NCI-H187 treated with DMSO at 0.1 percent for 48 hours (cell line): ENCODE results near the gene CRACDL.
"Not testable (repeated sequence)": the region's sequence is repeated elsewhere in the genome, so short reads cannot be mapped to it uniquely, and the experiment has no call there.

Experiments
- DNase-seq: peaks from one replicate; lab custom pipeline; 2025; lab: John Stamatoyannopoulos, UW

Gene CRACDL

GRCh38 chr2:98907966-98908905 lies 27.8 kb downstream of the CRACDL start:
- no peak for DNase-seq

- DNase-seq: no peak
Measured at GRCh38 chr2:98907385-98907784, 28.6 kb downstream of the CRACDL start.

GRCh38 chr2:98903767-98904485 lies 32.1 kb downstream of the CRACDL start:
- no peak for DNase-seq

GRCh38 chr2:98903064-98903355 lies 33.0 kb downstream of the CRACDL start:
- no peak for DNase-seq

GRCh38 chr2:98902209-98903063 lies 33.6 kb downstream of the CRACDL start:
- DNase-seq: no peak

- DNase-seq: no peak
Measured at GRCh38 chr2:98901702-98902101, 34.3 kb downstream of the CRACDL start.

GRCh38 chr2:98901291-98901690 lies 34.7 kb downstream of the CRACDL start:
- no peak for DNase-seq

- no peak for DNase-seq
Measured at GRCh38 chr2:98900721-98901120, 35.3 kb downstream of the CRACDL start.

- not testable (repeated sequence) for DNase-seq
Measured at GRCh38 chr2:98899703-98900078, 36.3 kb downstream of the CRACDL start.

GRCh38 chr2:98899041-98899702 lies 36.9 kb downstream of the CRACDL start:
- peak; percentile 62 for DNase-seq

- no peak for DNase-seq
Measured at GRCh38 chr2:98898423-98898841, 37.6 kb downstream of the CRACDL start.

- DNase-seq: no peak
Measured at GRCh38 chr2:98897746-98898145, 38.3 kb downstream of the CRACDL start.

GRCh38 chr2:98896944-98897343 lies 39.1 kb downstream of the CRACDL start:
- no peak for DNase-seq

GRCh38 chr2:98896416-98896815 lies 39.6 kb downstream of the CRACDL start:
- no peak for DNase-seq

GRCh38 chr2:98895901-98896300 lies 40.1 kb downstream of the CRACDL start:
- DNase-seq: no peak

- DNase-seq: no peak
Measured at GRCh38 chr2:98895221-98895620, 40.8 kb downstream of the CRACDL start.

GRCh38 chr2:98894331-98895000 lies 41.6 kb downstream of the CRACDL start:
- no peak for DNase-seq

- no peak for DNase-seq
Measured at GRCh38 chr2:98893911-98894321, 42.1 kb downstream of the CRACDL start.

- no peak for DNase-seq
Measured at GRCh38 chr2:98892871-98893270, 43.2 kb downstream of the CRACDL start.

- no peak for DNase-seq
Measured at GRCh38 chr2:98891591-98891990, 44.4 kb downstream of the CRACDL start.

GRCh38 chr2:98886066-98886554 lies 49.9 kb downstream of the CRACDL start:
- no peak for DNase-seq
